Measurements from ENCODE around the gene LRCH1.

The LRCH1 gene

DNA sequence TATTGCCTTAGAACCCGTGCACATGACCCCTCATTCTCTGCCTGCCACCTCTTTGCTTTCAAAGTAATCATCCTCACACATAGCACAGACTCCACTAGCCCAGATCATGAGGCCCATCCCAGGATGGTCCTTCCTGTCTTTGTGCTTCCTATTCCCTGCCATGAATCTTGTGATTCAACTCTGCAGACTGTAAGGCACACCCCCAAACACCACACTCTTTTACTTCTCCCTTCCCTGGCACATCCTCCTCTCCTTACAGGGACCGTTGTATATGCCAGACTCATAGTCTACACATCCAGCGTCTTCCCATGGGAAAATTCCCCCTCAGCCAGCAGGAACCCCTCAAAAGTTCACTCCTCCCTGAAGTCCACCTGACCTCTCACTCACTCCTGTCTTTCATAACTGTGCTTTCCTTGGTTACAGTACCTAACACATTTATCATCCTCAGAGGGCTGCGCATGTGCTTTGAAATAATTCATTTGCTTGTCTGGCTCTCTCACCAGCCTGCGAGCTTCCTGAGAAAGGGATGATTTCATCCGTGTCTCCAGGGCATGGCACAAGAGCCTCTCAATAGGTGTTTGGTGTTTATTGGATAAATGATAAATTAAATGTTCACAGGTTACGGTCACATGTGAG lies 26.8 kb upstream of the LRCH1 start:
- Histone ChIP-seq H3K27ac (replicated peaks) (no peak overlapping the region), H3K4me3 (replicated peaks; ENCODE audit: insufficient read depth, low read length) (no peak overlapping the region), H3K27me3 (ENCODE audit: insufficient read depth, poor library complexity, severe bottlenecking) (no peaks in the 10 kb centered on the region)
- TF ChIP-seq SPI1 (IDR thresholded peaks at IDR 0.05; ENCODE audit: borderline replicate concordance, low read depth) = no peak
- TF ChIP-seq, protein P1, sequence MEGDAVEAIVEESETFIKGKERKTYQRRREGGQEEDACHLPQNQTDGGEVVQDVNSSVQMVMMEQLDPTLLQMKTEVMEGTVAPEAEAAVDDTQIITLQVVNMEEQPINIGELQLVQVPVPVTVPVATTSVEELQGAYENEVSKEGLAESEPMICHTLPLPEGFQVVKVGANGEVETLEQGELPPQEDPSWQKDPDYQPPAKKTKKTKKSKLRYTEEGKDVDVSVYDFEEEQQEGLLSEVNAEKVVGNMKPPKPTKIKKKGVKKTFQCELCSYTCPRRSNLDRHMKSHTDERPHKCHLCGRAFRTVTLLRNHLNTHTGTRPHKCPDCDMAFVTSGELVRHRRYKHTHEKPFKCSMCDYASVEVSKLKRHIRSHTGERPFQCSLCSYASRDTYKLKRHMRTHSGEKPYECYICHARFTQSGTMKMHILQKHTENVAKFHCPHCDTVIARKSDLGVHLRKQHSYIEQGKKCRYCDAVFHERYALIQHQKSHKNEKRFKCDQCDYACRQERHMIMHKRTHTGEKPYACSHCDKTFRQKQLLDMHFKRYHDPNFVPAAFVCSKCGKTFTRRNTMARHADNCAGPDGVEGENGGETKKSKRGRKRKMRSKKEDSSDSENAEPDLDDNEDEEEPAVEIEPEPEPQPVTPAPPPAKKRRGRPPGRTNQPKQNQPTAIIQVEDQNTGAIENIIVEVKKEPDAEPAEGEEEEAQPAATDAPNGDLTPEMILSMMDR (IDR thresholded peaks at IDR 0.05; ENCODE audit: insufficient read depth, low read length) = no peak
- no peak for TF ChIP-seq POLR2AphosphoS5 (IDR thresholded peaks at IDR 0.05; ENCODE audit: low read depth)
- TF ChIP-seq, protein P2, sequence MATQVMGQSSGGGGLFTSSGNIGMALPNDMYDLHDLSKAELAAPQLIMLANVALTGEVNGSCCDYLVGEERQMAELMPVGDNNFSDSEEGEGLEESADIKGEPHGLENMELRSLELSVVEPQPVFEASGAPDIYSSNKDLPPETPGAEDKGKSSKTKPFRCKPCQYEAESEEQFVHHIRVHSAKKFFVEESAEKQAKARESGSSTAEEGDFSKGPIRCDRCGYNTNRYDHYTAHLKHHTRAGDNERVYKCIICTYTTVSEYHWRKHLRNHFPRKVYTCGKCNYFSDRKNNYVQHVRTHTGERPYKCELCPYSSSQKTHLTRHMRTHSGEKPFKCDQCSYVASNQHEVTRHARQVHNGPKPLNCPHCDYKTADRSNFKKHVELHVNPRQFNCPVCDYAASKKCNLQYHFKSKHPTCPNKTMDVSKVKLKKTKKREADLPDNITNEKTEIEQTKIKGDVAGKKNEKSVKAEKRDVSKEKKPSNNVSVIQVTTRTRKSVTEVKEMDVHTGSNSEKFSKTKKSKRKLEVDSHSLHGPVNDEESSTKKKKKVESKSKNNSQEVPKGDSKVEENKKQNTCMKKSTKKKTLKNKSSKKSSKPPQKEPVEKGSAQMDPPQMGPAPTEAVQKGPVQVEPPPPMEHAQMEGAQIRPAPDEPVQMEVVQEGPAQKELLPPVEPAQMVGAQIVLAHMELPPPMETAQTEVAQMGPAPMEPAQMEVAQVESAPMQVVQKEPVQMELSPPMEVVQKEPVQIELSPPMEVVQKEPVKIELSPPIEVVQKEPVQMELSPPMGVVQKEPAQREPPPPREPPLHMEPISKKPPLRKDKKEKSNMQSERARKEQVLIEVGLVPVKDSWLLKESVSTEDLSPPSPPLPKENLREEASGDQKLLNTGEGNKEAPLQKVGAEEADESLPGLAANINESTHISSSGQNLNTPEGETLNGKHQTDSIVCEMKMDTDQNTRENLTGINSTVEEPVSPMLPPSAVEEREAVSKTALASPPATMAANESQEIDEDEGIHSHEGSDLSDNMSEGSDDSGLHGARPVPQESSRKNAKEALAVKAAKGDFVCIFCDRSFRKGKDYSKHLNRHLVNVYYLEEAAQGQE (IDR thresholded peaks at IDR 0.05; ENCODE audit: insufficient replicate concordance, low read depth) = no peak
- no peak for TF ChIP-seq GABPA (IDR thresholded peaks at IDR 0.05; ENCODE audit: low read depth)
- DNase-seq (ENCODE audit: low read depth in 1 of 2, low spot score in 1 of 2) = no peak

DNA sequence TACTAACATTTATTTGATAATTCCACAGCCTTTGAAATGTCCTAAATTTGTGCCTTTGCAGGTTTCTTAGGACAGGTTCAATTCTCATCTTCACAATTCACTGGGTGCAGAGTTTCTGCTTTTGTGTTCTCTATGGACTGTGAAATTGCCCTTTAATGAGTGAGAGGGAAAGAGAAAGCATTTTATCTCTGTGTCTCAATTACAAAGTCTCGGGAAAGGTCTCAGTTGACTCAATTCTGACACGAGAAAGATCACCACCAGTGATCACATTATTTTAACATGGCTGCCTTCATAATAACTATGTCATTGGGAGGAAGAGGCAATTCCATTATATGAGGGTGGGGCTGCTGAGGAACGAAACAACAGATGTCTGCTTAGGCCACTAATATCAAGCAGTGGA lies 26.2 kb upstream of the LRCH1 start:
- Histone ChIP-seq H3K27ac (replicated peaks) (no peak overlapping the region), H3K4me3 (replicated peaks; ENCODE audit: insufficient read depth, low read length) (no peak overlapping the region), H3K27me3 (ENCODE audit: insufficient read depth, poor library complexity, severe bottlenecking) (no peaks in the 10 kb centered on the region)
- no peak for DNase-seq (ENCODE audit: low read depth in 1 of 2, low spot score in 1 of 2)
- TF ChIP-seq, protein P2 (IDR thresholded peaks at IDR 0.05; ENCODE audit: insufficient replicate concordance, low read depth) = no peak
- TF ChIP-seq POLR2AphosphoS5 (IDR thresholded peaks at IDR 0.05; ENCODE audit: low read depth) = no peak
- TF ChIP-seq SPI1 (IDR thresholded peaks at IDR 0.05; ENCODE audit: borderline replicate concordance, low read depth) = no peak
- TF ChIP-seq, protein P1 (IDR thresholded peaks at IDR 0.05; ENCODE audit: insufficient read depth, low read length) = no peak
- TF ChIP-seq GABPA (IDR thresholded peaks at IDR 0.05; ENCODE audit: low read depth) = no peak

DNA sequence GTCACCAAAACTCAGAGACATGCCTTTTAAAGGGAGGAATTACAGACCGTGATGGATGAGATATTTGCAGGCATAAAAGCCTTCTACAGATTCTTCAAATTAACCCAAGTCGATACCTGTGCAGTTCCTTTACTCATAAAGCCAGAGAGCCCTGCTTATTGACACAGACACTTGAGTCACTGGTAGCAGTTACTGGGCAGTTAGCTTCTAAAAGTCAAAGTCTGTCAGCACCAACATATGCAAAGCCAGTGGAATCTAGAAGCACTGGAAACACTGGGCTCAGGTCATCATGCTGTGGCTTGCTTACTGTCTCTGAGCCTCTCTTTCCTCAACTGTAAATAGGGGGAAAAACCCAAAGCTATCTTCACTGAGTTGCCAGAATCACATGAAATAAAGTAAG lies 25.7 kb upstream of the LRCH1 start:
- H3K27me3 ChIP-seq (ENCODE audit: insufficient read depth, poor library complexity, severe bottlenecking) = no peaks in the 10 kb centered on the region
- no peak overlapping the region for H3K27ac ChIP-seq (replicated peaks)
- no peak overlapping the region for H3K4me3 ChIP-seq (replicated peaks; ENCODE audit: insufficient read depth, low read length)
- TF ChIP-seq, protein P2 (IDR thresholded peaks at IDR 0.05; ENCODE audit: insufficient replicate concordance, low read depth) = no peak
- TF ChIP-seq GABPA (IDR thresholded peaks at IDR 0.05; ENCODE audit: low read depth) = no peak
- no peak for DNase-seq (ENCODE audit: low read depth in 1 of 2, low spot score in 1 of 2)

All from HL-60 (cell line).